ENCODE measurements around the gene PAIP1.
"Not testable (repeated sequence)": the region's sequence is repeated elsewhere in the genome, so short reads cannot be mapped to it uniquely, and the experiment has no call there.

PAIP1 gene, protein sequence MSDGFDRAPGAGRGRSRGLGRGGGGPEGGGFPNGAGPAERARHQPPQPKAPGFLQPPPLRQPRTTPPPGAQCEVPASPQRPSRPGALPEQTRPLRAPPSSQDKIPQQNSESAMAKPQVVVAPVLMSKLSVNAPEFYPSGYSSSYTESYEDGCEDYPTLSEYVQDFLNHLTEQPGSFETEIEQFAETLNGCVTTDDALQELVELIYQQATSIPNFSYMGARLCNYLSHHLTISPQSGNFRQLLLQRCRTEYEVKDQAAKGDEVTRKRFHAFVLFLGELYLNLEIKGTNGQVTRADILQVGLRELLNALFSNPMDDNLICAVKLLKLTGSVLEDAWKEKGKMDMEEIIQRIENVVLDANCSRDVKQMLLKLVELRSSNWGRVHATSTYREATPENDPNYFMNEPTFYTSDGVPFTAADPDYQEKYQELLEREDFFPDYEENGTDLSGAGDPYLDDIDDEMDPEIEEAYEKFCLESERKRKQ

DNA sequence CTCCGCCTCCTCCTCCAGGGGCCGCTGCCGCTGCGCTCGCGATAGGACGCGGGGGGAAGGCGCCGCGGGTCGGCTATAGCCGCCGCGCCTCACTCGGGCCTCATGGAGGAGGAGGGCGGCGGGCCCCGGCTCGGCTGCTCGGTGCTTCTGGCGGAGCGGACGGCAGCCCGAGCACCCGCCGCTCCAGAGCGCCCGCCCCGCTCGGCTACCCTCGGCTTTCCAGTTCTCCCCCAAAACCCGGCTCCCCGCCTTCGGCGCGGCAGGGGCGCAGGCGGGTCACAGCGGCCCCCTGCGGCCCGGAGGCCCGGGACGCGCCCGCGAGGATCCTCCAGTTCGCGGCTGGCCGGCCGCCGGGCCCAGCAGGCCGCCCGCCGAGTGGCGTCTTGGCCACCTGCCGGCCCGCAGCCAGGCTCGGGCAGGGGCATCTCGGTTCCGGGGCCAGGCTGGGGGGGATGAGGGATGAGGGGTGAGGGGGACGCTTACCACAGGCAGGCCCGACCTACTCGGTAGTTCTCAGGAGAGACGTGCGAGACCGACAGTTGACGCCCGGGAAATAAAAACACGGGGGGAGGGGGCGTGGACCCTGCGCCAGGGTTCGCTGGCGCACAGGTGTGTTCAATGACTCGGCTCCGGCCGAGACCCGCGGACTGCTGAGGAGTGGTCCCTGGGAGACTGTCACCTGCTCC, at the start of gene PAIP1:
Gene PAIP1, minus strand, starts transcription at position 221 of the 686 bp plus-strand sequence. CDS start 231 bp downstream, outside the sequence.
- DNase-seq = peak; percentile 85

DNA sequence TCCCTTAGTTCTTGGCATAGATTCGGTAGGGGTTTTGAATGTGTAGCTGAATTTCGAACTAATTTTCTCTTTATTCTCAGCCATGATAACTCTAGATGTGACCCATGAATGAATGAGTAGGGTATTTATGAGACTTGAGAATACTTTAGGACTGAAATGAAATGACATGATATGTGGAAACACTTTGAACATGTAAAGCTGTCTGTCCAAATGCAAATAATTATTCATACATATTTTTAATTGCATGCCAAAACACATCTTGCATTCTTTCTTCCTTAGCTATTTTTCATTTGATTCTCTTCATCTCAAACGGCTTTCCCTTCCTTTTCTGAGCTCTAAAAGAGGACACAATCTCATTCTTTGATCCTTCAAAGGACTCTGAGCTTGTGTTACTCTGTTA, 49.5 kb upstream of the PAIP1 start:
- no peak for DNase-seq

DNA sequence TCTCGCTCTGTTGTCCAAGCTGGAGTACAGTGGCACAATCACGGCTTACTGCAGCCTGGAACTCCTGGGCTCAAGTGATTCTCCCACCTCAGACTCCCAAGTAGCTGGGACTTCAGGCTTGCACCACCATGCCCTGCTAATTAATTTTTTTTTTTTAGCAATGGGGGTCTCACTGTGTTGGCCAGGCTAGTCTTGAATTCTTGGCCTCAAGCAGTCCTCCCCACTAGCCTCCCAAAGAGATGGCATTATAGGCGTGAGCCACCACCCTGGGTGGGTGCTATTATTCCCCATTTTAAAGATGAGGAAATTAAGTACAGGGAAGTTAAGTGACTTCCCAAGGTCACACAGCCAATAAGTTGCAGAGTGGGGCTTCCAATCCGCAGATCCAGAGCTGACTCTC, 47.8 kb upstream of the PAIP1 start:
- no peak for DNase-seq

DNA sequence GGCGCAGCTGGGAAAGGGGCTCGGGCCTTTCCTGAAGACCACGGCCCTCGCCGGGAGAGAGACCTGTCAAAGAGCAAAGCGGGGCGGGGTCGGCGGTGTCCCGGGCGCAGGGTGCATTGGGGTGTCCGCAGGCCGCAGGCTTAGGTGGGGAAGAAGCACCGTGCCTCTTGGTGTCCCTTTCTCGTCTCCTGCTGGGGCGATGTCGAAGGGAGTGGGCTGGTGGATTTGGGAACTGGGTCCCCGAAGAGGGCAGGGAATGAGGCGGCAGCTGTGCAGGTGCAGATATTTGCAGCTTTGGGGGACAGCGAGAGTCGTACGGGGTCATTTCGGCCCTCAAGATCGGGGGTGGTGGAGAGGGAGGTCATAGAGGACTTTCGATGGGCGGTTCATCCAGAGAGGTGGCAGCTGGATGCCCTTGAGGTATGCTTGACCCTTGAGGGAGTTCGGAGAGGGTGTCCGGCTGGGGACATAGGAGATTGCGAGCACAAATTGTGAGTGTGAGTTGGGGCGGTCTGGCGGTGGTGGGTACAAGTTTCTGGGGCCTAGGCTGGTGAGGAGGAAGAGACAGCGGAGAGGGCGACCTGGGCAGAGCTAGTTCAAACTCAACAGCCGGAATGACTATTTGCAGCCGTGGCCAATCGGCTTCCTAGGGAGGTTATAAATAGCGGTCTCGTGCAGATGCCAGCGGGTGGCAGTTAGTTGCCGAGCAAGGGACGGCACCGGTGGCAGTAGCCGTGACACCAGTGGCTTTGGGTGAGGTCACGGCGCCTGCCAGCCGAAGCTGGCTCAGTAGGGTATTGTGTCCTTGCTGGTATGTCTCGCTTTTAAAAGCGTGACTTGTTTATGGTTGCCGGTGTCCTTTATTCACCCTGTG, 46.7 kb upstream of the PAIP1 start:
- peak; percentile 59 for DNase-seq

DNA sequence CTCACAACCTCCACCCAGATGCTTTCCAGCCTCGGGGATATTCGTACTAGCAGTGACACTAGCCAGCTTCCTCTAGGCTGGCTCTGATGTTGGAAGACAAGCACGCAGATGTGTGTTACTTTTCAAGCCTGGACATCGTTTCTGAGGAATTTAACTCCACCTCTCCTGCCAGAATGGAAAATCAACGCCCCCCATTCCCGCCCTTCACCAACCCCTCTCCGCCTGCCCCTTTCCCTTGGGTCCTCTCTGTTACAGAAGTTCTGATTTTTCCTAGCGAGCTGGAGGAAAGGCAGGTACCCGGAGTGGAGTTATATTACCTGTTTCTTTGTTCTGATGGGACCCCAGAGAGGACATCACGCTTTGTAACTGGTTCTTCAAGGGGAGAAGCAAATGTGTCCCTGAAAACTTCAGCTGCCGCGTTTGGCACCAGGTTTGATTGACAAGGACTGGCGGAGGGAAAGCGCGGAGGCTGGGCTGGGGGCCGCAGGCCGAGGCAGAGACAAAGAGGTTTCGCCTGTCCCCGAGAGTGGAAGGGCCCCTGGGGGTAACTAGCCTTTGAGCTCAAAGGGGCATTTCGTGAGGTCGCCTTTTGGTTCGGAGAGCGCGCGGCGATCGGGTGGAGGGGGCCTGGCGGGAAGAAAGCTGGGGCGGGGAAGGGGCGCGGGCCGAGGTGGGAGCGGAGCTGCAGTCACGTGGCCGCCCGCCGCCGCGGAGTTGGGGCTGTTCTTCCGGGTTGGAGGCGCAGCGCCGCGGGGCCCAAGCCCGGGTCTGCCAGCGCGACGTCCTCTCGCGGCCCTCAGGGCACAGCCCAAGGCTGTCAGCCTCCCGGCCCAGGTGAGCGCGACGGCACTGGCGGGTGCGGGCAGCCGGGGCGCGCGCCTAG, 45.8 kb upstream of the PAIP1 start, which contains the start of gene NNT:
Gene NNT, plus strand, starts transcription at position 720 of the 883 bp plus-strand sequence. CDS start 6,016 bp downstream, outside the sequence.
- peak; percentile 72 for DNase-seq

DNA sequence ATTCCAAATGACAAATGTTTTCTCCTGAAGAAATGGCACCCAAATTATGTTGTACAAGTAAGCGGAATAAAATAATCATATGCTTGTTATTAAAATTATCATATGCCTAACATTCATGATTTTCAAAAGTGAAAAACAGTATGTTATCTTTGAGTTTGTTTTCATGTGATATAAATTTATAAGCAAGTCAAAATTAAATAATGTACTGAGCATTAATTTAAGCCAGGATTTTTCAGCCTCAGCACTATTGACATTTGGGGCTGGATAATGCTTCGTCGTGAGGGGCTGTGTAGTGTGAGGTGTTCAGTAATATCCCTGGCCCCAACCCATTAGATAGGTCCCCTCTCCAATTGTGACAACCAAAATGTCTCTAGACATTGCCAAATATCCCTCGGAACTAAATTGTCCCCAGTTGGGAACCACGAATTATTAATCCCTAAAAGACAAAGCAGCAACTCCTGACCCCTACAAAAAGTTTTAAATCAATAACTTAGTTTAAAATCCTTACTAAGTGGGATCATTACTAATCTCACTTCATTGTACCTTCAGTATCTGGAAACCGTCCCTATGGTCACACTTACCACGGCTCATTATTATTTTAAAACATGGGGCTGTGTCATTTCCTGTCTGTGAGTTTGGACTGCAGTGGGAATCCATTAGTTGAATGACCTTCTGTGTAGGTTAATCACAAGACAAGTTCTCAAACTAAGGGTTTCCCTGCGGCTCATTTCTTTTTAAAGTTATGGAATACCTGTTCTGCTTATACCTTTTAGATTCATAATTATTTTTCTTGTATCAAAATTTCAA, 44.8 kb upstream of the PAIP1 start:
- DNase-seq = no peak

DNA sequence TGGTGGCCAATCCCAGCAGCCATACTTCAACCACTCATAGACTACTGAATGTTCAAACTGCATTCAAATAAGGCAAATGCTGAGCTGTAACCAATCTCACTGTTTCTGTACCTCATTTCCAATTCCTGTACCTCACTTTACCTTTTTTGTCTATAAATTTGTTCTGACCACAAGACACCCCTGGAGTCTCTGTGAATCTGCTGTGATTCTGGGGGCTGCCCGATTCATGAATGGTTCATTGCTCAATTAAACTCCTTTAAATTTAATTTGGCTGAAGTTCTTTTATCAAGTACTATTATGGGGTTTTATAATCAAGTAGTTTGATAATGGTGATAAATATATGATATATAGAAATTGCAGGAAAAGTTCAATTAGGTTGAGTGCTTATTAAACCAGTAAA, 42.0 kb upstream of the PAIP1 start:
- not testable (repeated sequence) for DNase-seq

DNA sequence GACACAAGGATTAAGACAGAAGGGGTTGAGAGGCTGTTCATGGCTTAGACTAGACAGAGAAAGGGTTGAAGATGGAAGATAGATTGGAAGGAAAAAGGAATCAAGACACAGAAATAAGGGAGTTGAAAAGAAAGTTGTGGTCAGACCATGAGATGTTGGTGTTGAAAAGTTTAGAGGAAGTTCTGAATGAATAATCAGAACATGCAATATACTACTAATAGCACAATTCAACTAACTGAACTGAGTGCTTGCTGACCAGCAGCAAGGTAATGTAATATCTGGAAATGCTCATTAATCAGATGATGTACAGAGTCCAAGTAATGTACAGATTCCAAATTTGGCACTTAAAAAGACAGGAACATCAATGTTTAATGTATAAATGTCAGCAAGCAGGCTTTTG, 35.5 kb upstream of the PAIP1 start:
- no peak for DNase-seq

DNA sequence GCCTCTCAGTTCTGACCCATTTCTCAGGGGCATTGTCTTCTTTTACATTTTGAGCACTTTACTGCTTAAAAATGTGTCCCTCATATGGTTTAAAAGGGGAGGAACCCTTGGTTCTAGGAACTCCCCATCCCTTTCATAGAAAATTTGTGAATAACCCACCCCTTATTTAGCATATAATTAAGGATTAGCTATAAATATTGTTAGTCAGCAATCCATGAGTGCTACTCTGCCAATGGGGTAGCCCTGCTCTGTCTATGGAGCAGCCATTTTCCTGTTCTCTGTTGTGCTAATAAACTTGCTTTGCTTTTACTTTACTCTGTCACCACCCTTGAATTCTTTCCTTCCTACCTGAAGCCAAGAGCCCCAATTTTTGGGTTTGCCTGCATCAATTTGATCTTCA, 33.8 kb upstream of the PAIP1 start:
- no peak for DNase-seq

DNA sequence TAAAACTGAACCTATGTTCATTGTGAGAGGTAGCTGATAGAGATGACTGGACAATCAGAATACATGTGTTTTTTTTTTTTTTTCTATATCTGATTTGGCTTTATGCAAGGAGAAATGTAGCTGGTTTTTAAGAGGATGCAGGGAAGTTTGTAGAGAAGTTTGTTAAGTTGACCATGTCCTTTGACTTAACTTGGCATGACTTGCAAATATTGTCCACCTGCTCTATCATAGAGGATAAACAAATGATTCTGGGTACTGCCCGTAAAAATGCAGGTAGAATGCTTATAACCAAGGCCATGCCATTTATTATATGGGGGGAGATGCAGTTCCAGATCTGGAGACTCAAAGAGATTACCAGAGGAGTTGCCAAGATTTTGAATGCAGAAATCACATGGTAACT, 32.4 kb upstream of the PAIP1 start:
- DNase-seq = no peak

DNA sequence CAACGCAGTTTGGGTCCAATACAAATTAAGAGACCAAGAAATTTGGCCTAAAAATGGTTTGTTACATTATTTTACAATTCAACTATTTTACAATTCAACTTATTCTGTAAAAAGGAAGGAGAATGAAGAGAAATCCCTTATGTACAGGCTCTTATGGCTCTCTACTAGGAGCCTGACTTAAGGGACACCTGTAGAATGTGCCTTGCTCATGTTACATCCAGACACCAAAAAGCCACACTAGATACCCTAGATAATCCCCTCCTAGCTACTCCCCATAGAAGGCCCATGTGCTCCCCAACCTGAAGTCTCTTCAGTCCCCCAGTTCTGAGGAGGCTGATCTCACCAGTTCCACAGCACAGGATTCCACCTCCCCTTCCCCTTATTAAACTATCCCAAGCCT, 32.0 kb upstream of the PAIP1 start:
- no peak for DNase-seq

DNA sequence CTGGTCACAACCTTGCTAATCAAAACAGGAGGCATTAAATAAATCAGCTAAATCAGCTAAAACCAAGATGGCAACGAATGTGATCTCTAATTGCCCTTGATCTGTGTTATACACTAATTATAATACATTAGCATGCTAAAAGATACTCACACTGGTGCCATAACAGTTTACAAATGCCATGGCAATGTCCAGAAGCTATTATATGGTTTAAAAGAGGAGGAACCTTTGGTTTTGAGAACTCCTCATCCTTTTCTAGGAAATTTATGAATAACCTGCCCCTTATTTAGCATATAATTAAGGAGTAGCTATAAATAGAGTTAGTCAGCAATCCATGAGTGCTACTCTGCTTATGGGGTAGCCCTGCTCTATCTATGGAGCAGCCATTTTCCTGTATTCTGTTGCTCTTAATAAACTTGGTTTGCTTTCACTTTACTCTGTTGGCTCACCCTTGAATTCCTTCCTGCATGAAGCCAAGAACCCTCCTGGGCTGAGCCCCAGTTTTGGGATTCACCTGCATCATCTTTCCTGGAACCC, 27.4 kb upstream of the PAIP1 start:
- DNase-seq = no peak

DNA sequence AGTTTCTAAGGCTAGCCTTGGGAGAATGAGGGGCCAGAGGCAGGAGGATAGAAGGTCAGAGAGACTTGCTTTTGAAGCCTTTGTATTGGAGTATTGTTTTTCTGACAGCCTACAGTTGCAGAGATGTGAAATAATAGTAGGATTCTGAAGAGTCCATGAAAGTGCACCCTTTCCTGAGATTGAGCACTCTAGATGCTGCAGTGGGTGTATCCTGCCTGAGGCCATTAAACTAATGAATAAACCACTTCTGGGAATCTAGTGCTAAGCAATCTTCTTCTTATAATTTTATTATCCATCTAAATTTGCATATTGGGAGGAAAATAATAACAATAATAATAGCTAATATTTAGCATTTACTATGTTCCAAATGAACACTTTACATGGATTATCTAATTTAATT, 26.8 kb upstream of the PAIP1 start:
- DNase-seq = no peak

DNA sequence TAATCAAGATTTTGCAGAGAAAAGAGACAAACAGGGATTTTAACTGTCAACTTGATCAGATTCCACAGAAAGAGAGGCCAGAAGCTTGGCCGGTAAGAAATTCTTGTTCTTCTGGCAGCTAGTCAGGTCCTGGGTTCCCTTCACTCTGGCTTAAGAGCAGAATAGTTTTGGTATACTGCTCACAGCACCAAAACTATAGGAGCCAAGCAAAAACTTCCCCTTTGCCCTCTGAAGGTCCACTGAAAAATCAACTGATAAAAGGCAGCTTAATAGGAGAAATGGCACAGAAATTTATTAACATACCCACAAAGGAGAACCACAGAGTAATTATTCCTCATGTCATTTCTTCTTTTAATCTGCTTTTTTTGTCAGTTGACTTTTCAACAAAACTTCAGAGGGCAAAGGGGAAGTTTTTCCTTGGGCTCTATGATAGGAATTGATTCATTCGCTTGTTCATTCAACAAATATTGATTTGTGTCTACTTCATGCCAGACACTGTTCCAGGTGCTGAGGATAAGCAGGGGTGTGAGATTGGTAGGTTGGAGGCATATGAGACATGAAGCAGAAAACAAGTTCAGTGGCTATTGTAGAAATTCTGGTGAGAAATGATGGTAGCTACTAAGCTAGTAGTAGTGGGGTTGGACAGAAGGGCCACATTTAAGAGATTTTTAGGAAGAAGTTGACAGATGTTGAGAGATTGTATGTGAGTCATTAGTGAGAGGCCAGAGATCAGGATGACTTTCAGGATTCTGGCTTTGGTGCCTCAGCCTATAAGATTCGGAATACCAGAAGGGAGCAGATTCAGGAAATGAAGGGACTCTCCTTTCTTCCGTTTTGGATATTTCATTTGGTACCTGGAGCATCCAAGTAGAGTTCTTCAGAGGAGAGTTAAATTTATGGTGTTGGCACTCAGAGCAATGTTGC, 25.5 kb upstream of the PAIP1 start:
- no peak for DNase-seq

DNA sequence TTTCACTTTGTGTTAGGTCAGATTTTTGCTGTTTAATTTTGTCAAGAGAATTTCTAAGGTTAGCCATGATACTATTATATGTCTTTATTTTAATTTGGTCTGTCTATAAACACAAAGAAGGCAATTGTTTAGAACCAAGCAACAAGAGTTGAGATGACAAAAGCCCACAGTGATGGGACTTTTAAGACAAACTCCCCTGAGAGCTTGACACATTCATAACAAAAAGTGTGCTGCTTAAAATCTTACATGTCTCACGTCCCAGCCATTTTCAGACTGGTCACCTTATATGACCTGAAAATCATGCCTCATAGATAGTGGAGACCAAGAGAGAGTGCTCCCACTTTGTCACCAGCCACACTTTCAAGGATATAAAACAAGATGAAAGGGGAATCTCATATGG, 24.5 kb upstream of the PAIP1 start:
- no peak for DNase-seq

DNA sequence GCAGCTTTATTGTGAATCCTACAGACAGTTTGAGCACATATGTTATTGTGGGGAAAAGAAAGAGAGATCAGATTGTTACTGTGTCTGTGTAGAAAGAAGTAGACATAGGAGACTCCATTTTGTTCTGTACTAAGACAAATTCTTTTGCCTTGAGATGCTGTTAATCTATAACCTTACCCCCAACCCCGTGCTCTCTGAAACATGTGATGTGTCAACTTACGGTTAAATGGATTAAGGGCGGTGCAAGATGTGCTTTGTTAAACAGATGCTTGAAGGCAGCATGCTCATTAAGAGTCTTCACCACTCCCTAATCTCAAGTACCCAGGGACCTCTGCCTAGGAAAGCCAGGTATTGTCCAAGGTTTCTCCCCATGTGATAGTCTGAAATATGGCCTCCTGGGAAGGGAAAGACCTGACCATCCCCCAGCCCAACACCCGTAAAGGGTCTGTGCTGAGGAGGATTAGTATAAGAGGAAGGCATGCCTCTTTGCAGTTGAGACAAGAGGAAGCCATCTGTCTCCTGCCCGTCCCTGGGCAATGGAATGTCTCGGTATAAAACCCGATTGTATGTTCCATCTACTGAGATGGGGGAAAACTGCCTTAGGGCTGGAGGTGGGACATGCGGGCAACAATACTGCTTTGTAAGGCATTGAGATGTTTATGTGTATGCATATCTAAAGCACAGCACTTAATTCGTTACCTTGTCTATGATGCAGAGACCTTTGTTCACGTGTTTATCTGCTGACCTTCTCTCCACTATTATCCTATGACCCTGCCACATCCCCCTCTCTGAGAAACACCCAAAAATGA, 23.7 kb upstream of the PAIP1 start:
- DNase-seq = not testable (repeated sequence)

DNA sequence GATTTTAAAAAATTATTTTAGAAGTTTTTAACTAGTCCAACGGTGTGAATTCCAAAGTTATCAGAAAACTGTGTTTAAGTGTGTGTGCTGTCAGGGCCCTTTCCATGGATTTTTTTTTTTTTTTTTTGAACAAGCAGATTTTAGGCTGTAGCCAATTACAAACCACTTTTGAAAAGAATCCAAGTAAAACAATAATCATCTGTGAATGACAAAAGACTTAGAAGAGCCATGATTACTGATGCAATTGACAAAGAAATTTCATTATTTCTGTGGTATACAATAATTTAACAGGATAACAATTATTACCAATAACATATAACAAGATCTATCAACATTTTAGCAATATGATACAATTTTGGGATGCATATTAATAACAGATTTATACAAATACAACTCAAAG, 16.2 kb upstream of the PAIP1 start:
- no peak for DNase-seq

DNA sequence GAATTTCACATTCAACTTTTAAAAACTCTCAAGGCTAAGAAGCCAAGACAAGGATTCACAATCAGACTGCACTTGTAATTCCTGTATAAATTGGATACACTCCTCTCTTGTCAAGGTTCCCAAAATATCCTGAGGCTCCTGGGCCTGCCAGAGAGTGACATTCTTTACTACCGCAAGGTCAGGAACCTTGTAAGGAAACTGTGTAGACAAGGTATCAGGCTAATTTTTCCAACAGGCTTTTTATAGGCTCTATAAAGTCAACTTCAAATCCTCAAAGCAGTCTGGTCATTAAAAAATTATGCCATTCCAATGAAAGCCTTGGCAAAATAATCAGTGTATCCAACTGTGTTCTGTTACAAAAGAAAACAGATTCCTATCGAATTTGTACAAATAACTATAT, 15.5 kb upstream of the PAIP1 start:
- no peak for DNase-seq

DNA sequence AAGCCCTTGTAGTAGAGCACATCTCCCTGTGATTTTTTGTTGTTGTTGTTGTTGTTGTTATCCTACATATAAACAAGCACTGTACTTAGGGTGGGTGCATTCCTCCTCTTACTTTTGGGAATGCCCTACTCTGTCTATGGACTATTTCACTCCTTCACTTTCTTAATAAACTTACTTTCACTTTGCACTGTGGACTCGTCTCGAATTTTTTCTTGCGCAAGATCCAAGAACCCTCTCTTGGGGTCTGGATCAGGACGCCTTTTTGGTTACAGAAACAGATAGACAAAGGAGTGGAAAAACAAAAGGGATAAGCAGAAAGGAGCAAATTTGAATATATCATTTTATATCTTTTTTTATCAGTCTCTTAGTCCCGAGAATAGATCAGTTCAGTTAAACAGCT, 14.4 kb upstream of the PAIP1 start:
- no peak for DNase-seq

All from midbrain (tissue), 1 donor.